IPS-11a (cell line): ENCODE results near the gene ANKLE2.
"Not testable (repeated sequence)": the region's sequence is repeated elsewhere in the genome, so short reads cannot be mapped to it uniquely, and the experiment has no call there.

Experiments
- H3K4me3 ChIP-seq: one replicate; pipeline ENCODE4 v1.5.1; 2013; ENCODE audit warnings: low read depth, low read length, control low read depth

ANKLE2 gene

GRCh38 chr12:132720606-132721345, 40.9 kb downstream of the ANKLE2 start:
- no peak overlapping the region for H3K4me3 ChIP-seq

GRCh38 chr12:132719954-132720324, 41.7 kb downstream of the ANKLE2 start:
- H3K4me3 ChIP-seq, result no peak overlapping the region

- H3K4me3 ChIP-seq, result no peak overlapping the region
Observed at GRCh38 chr12:132719141-132719953, 42.3 kb downstream of the ANKLE2 start.

- no peak overlapping the region for H3K4me3 ChIP-seq
Observed at GRCh38 chr12:132718644-132719043, 43.0 kb downstream of the ANKLE2 start.

- H3K4me3 ChIP-seq, result no peak overlapping the region
Observed at GRCh38 chr12:132717531-132718387, 43.9 kb downstream of the ANKLE2 start.

GRCh38 chr12:132717011-132717410, 44.6 kb downstream of the ANKLE2 start:
- no peak overlapping the region for H3K4me3 ChIP-seq

- no peak overlapping the region for H3K4me3 ChIP-seq
Observed at GRCh38 chr12:132716356-132716755, 45.3 kb downstream of the ANKLE2 start.

- H3K4me3 ChIP-seq, result no peak overlapping the region
Observed at GRCh38 chr12:132715874-132716273, 45.8 kb downstream of the ANKLE2 start.

GRCh38 chr12:132713123-132713522, 48.5 kb downstream of the ANKLE2 start:
- H3K4me3 ChIP-seq, result no peak overlapping the region

- peak overlapping the region; percentile 76 for H3K4me3 ChIP-seq
Observed at GRCh38 chr12:132711080-132711843, 50.4 kb downstream of the ANKLE2 start.

GRCh38 chr12:132710405-132711079, 51.1 kb downstream of the ANKLE2 start, which contains the start of gene PGAM5:
Gene PGAM5, plus strand, starts transcription at chr12:132710842. Its CDS starts 35 bp downstream, at chr12:132710877.
- H3K4me3 ChIP-seq, result peak within 1 kb of the TSS; percentile 76

- peak overlapping the region; percentile 76 for H3K4me3 ChIP-seq
Observed at GRCh38 chr12:132710043-132710404, 51.6 kb downstream of the ANKLE2 start.

- H3K4me3 ChIP-seq, result no peak overlapping the region
Observed at GRCh38 chr12:132708150-132708549, 53.5 kb downstream of the ANKLE2 start.

- no peak overlapping the region for H3K4me3 ChIP-seq
Observed at GRCh38 chr12:132707241-132707640, 54.4 kb downstream of the ANKLE2 start.

GRCh38 chr12:132703641-132704040, 58.0 kb downstream of the ANKLE2 start:
- H3K4me3 ChIP-seq, result no peak overlapping the region

- H3K4me3 ChIP-seq, result no peak overlapping the region
Observed at GRCh38 chr12:132702640-132703039, 59.0 kb downstream of the ANKLE2 start.

- no peak overlapping the region for H3K4me3 ChIP-seq
Observed at GRCh38 chr12:132700212-132700822, 61.3 kb downstream of the ANKLE2 start.

GRCh38 chr12:132698341-132698740, 63.3 kb downstream of the ANKLE2 start:
- no peak overlapping the region for H3K4me3 ChIP-seq

GRCh38 chr12:132695431-132695830, 66.2 kb downstream of the ANKLE2 start:
- no peak overlapping the region for H3K4me3 ChIP-seq

GRCh38 chr12:132694888-132695287, 66.7 kb downstream of the ANKLE2 start:
- not testable (repeated sequence) for H3K4me3 ChIP-seq
